ENCODE results near the gene RNF214. TPM values are rescaled to one million over a fixed set of nuclear protein-coding genes. Genes with fewer than 3 reads are reported as not detected.
"Not testable (repeated sequence)": the region's sequence is repeated elsewhere in the genome, so short reads cannot be mapped to it uniquely, and the experiment has no call there.

Gene RNF214
- total and polyA plus RNA-seq, 7 donors = 6.2 to 23.8 (median 11.1) TPM

DNA sequence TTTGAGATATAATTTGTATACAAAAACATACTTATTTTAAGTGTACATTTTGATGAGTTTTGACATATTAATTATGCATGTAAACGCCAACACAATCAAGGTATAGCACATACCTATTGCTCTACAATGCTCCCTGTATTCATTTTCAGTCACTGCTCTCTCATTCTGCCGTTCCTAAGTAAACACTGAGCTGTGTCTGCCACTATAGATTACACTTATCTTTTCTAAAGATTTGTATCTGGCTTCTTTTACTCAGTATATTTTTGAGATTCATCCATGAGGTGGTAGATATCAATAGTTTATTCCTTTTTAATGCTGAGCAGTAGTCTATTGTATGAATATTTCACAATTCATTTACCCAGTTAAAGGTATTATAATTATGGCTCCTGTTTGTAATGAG is 33.3 kb downstream of the RNF214 start:
- no peak overlapping the region for H3K4me3 ChIP-seq
- no peak for TF ChIP-seq EP300 (IDR thresholded peaks at IDR 0.05)
- TF ChIP-seq, protein P1, sequence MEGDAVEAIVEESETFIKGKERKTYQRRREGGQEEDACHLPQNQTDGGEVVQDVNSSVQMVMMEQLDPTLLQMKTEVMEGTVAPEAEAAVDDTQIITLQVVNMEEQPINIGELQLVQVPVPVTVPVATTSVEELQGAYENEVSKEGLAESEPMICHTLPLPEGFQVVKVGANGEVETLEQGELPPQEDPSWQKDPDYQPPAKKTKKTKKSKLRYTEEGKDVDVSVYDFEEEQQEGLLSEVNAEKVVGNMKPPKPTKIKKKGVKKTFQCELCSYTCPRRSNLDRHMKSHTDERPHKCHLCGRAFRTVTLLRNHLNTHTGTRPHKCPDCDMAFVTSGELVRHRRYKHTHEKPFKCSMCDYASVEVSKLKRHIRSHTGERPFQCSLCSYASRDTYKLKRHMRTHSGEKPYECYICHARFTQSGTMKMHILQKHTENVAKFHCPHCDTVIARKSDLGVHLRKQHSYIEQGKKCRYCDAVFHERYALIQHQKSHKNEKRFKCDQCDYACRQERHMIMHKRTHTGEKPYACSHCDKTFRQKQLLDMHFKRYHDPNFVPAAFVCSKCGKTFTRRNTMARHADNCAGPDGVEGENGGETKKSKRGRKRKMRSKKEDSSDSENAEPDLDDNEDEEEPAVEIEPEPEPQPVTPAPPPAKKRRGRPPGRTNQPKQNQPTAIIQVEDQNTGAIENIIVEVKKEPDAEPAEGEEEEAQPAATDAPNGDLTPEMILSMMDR (IDR thresholded peaks at IDR 0.05) = no peak
- no peak for TF ChIP-seq POLR2A (IDR thresholded peaks at IDR 0.05)
- TF ChIP-seq POLR2AphosphoS5 (IDR thresholded peaks at IDR 0.05) = no peak
- no peaks in the 10 kb centered on the region for H3K27me3 ChIP-seq
- H3K27ac ChIP-seq = no peak overlapping the region
- intact Hi-C loops (cut with DNase I) = no loop called here
- H3K9me3 ChIP-seq = no peaks in the 10 kb centered on the region
- 80 to 90% methylated on average over 2 of the region's 2 CpGs for WGBS, 2 donors
- H3K36me3 ChIP-seq = peaks cover 0 to 53% (median 11%) of the 10 kb centered on the region in 4 donors
- H3K4me1 ChIP-seq = no peaks in the 10 kb centered on the region
- DNase-seq = no peak

DNA sequence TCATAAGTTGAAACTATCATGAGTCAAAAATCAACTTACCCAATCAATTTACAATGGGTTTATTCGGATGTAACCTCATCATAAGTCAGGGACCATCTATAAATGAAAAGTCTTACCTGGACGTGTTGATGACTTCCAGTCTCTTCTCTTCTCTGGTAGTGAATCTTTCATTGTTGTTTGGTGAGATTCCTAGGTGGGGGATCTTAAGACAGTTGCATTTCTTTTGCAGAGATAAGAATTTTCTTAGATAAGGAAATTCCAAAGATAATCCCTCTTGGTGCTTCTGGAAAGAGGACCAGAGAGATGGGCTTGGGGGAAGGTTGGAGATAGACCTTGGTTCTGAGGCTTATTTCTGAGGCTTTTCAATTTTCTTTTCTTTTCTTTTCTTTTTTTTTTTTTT is 37.4 kb downstream of the RNF214 start:
- H3K4me3 ChIP-seq = no peak overlapping the region
- no peak for DNase-seq
- no peaks in the 10 kb centered on the region for H3K4me1 ChIP-seq
- peaks cover 0 to 41% (median 5%) of the 10 kb centered on the region in 4 donors for H3K36me3 ChIP-seq
- no peak overlapping the region for H3K27ac ChIP-seq
- intact Hi-C loops (cut with DNase I) = no loop called here
- no peaks in the 10 kb centered on the region for H3K27me3 ChIP-seq
- TF ChIP-seq POLR2AphosphoS5 (IDR thresholded peaks at IDR 0.05) = no peak
- no peak for TF ChIP-seq EP300 (IDR thresholded peaks at IDR 0.05)
- TF ChIP-seq POLR2A (IDR thresholded peaks at IDR 0.05) = no peak
- TF ChIP-seq, protein P1 (IDR thresholded peaks at IDR 0.05) = no peak
- no peaks in the 10 kb centered on the region for H3K9me3 ChIP-seq
- WGBS, 2 donors = 94 to 96% methylated on average over 2 of the region's 2 CpGs

DNA sequence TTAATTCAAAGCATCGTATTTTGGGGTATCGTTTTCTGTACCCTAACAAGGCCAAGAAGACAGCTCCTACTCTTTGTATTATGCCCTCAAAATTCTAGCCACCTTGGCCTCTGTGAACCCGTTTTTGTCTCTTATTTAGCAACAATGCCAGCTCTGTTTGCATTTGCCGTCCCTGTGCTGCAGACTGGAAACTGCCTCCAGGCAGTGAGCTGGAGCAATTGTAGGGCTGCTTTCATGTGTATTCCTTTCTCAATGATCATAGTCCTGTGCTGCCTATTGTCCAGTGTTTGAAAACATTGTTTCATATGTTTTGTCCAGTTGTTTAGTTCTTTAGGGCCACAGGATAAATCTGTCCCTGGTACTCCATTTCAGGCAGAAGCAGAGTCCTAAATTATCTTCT is 38.7 kb downstream of the RNF214 start:
- H3K9me3 ChIP-seq = no peaks in the 10 kb centered on the region
- H3K27me3 ChIP-seq = no peaks in the 10 kb centered on the region
- intact Hi-C loops (cut with DNase I) = no loop called here
- DNase-seq = no peak
- H3K27ac ChIP-seq = no peak overlapping the region
- TF ChIP-seq, protein P1 (IDR thresholded peaks at IDR 0.05) = no peak
- peaks cover 0 to 36% (median 3%) of the 10 kb centered on the region in 4 donors for H3K36me3 ChIP-seq
- no peak overlapping the region for H3K4me3 ChIP-seq
- no peaks in the 10 kb centered on the region for H3K4me1 ChIP-seq
- 94 to 96% methylated on average over 4 of the region's 4 CpGs for WGBS, 2 donors

DNA sequence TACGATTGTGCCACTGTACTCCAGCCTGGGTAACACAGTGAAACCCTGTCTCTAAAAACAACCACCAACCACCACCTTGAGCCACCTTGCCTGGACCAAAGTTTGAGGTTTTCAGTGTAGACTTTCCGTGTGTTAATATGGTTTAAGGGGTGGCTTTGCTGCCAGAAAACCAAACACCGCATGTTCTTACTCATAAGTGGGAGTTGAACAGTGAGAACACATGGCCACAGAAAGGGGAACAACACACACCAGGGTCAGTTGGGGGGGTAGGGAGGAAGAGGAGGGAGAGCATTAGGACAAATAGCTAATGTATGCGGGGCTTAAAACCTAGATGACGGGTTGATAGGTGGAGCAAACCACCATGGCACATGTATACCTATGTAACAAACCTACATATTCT is 39.7 kb downstream of the RNF214 start:
- H3K9me3 ChIP-seq; H3K27me3 ChIP-seq; H3K4me1 ChIP-seq; H3K27ac ChIP-seq; intact Hi-C loops (cut with DNase I); H3K4me3 ChIP-seq; DNase-seq: not testable (repeated sequence)
- WGBS, 2 donors = 93 to 96% methylated on average over 5 of the region's 5 CpGs
- H3K36me3 ChIP-seq = peaks cover 0 to 35% (median 3%) of the 10 kb centered on the region in 4 donors

DNA sequence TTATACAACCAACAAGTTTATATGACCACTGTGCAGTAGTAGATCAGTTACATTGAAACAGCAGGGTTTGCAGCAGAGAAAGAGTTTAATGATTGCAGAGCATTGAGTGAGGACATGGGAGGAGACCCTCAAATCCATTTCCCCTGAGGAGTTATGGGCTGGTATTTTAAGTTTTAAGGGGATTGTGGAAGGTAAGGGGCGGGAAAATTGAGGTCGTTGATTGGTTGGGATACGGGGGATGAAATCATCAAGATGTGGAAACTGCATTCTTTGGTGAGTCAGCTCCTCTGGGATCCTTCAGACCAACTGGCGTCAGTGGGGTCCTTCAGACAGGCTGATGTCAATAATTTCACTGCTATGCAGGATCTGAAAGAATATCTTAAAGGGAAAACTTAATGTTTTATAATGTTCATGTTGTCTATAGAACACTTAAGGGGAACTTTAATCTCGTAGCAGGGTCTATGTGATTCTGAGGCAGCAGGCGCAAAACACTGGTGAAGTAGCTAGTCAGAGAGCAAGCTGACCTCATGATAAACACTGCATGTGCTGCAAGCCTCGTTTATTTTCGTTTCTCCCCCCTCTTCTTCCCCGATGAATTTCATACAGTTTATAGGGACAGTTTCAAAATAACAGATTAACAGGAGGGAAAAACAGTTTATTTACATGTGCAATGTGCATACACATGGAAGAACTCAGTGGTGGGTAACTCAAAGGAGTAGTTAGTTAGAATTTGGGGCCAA is 41.2 kb downstream of the RNF214 start:
- no peaks in the 10 kb centered on the region for H3K27me3 ChIP-seq
- H3K27ac ChIP-seq = no peak overlapping the region
- DNase-seq = no peak
- no peak overlapping the region for H3K4me3 ChIP-seq
- TF ChIP-seq POLR2AphosphoS5 (IDR thresholded peaks at IDR 0.05) (no peak), POLR2A (IDR thresholded peaks at IDR 0.05) (no peak), EP300 (IDR thresholded peaks at IDR 0.05) (no peak)
- TF ChIP-seq, protein P1 (IDR thresholded peaks at IDR 0.05) = no peak
- H3K9me3 ChIP-seq = no peaks in the 10 kb centered on the region
- WGBS, 2 donors = 90% methylated on average over 9 of the region's 9 CpGs
- H3K36me3 ChIP-seq = peaks cover 0 to 29% (median 3%) of the 10 kb centered on the region in 4 donors
- H3K4me1 ChIP-seq = no peaks in the 10 kb centered on the region
- intact Hi-C loops (cut with DNase I) = no loop called here
